HG02678 (cell line): ENCODE measurements around the gene MEA1.
"Not testable (repeated sequence)": the region's sequence is repeated elsewhere in the genome, so short reads cannot be mapped to it uniquely, and the experiment has no call there.

Experiments
- ATAC-seq: cut with Tn5 transposase; IDR thresholded peaks from one replicate; pipeline ENCODE4 v1.9.1; 2021; ENCODE audit warnings: mild to moderate bottlenecking, moderate library complexity; ENCODE audit not compliant: unreplicated experiment

MEA1 gene

DNA sequence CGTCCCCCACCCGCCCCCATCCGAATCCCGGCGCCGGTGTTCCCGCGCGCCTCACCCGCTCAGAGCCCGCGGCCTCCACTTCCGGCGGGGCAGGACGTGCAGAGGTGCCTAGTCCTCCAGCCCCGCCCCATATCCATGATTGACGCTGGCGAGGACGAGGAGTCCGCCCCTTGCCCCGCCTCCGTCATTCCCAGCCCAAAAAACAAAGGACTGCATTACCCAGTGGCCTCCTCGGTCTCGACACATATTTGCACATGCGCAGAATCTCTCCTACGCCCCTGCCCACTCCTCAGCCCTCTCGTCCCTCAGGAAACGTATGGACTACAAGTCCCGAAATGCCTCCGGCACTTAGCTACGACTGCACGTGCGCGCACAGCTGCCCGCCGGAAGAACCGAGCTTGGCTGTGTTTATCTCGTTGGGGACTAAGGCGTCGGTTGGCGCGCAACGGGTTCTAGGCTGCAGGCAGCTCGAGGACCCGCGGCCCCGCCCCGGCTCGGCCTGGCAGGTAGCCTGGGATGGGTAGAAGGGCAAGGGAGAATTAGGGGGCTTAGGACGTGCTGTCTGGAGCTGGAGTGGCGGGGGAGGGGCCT is at the start of gene MEA1, which contains the start of gene KLHDC3:
TSS of gene MEA1 (minus strand) at position 104 of the 591 bp plus-strand sequence. CDS start 133 bp downstream, outside the sequence.
TSS of gene KLHDC3 (plus strand) at position 407 of the 591 bp plus-strand sequence. CDS start 2,944 bp downstream, outside the sequence.
- ATAC-seq, result peak; percentile 93

GRCh38 chr6:43062818-43063217 is 49.1 kb upstream of the MEA1 start:
- ATAC-seq, result no peak

GRCh38 chr6:43061861-43062260 is 48.1 kb upstream of the MEA1 start:
- no peak for ATAC-seq

DNA sequence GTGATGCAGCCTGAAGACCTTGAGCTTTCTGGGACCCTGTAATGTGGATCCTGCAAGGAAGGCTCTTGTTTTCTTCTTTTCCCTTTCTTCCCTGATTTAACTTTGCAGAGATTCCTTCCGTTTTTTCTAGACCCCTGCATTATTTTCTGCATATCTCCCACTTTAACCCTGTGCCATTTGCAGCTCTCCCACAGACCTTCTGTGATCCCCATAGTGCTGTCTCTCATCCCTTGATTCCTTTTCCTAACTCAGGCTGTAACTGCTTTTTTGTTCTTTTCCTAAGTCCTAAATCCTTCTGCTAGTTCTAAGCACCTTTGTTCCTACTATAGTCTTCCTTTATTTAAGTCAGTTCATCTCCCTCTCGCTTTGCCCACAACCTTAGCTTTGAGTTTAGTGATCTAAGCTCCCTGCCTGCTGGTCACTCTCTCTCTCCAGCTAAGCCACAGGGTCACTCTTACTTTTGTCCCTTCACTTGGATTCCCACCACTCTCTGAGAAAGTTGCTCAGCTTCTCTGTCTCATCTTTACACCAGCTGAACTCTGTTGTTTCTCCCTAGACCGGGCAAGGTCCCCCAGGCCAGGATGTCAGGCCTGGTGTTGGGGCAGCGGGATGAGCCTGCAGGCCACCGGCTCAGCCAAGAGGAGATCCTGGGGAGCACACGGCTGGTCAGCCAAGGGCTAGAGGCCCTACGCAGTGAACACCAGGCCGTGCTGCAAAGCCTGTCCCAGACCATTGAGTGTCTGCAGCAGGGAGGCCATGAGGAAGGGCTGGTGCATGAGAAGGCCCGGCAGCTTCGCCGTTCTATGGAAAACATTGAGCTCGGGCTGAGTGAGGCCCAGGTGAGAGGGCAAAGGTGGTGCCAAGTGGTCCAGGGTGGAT is 47.2 kb upstream of the MEA1 start:
- ATAC-seq, result no peak

DNA sequence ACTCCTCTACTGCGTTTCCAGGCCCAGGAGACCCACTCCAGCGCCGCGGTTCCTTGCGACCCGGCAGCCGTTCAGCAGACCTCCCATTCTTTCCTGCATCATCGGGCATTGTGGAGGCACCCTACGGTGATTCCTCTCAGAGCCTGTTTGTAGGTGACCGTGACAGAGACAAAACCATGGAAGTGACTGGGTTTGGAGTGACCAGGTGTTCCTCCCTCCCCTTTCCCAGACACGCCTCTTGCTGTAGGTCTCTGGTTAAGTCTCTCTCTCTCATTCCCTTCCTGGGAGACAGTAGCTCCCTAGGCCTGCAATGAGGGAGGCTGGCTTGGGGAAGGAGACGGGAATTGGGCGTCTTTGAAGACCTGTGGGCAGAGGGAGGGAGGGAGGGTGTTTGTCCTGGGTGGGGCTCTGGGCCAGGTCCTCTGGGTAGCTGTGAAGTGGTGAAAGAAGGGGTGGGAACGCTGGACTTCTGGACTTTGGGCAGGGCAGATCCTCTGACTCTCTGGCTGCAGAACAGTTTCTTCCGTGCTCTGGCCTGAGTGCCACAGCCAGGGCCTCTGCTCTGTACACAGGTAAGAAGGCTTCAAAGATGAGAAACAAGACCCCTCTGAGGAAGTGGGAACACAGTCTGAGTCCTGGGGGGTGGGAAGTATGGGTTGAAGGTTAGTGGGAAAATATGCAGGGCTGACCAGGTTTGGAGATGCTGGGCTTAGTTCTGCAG is 46.4 kb upstream of the MEA1 start:
- ATAC-seq, result no peak

DNA sequence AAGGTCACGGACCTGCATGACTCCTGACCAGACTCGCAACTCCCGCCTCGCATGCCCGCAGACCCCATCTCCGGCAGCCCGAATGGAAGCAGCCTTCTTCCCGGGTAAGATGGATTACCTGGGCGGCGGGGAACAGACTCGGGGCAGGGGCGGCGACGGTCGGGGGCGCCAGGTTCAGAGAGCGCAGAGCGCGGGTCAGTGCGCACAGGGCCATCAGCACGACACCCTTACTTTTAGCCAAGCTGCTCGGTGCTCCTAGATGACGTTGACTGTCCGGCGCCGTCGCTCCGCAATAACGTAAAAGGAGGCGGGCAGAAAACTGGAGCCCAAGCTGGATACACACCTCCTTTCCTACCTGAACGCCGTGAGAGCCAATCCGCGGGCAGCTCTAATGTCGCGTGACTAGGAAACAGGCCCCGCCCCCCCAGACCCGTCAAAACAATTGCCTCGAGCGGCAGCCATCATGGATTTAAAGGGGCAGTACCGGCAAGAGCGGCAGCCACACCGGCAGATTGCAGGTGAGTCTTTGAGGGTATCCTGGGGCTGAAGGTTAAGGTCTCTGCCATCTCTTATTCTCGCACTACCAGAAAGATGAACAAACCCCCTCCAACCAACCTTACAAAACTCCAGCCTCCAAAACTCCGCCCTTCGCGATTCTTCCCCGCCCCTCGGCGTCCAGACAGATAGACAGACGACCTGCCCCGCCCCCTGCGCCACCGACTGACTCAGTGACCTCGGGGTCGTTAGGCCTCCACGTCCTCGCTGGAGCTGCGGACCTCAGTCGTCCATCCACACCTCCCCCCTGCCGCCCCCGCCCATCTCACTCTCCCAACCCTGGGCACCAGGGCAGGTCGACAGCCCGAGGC is 45.7 kb upstream of the MEA1 start, which contains the start of the genes KLC4 and MRPL2:
TSS of gene KLC4 (plus strand) at position 464 of the 866 bp plus-strand sequence. CDS start 1,705 bp downstream, outside the sequence.
TSS of gene MRPL2 (minus strand) at position 267 of the 866 bp plus-strand sequence. CDS start at position 214, 53 bp downstream.
- ATAC-seq, result peak; percentile 91

DNA sequence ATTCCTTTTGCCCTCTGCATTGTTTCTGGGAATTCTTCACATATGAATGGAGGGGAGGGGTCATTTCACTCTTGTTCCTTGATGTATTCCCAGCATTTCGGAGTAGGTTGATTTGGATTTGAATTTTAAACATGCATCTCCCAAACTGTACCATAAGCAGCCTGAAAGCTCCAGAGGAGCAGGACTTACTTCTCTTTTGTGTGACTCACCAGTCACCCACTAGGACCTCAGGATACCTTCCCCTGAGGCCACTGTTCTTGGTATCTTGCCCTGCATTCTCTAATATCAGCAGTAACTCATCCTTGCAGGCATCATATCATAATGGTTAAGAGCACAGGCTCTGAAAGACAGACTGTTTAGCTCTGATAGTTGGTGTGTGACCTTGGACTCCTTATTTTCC is 44.8 kb upstream of the MEA1 start:
- ATAC-seq, result no peak

DNA sequence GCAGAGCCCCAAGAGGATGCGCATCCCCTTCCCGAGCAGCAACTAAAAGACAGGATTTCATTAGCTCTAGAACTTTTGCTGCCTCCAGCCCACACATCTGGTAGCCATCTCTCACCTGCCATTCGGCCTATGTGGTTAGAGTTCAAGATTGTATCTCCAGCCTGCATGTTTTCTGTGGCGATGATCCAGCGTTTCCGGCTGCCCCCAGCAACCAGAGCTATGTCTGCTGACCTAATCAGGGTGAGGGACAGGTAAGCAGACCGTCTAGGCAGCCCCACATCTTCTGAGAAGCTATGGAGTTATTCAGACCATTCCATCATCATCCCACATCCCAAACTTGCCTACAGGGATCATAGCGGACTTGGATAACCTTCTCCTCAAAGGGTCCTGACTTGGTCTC is 42.2 kb upstream of the MEA1 start:
- ATAC-seq, result no peak

DNA sequence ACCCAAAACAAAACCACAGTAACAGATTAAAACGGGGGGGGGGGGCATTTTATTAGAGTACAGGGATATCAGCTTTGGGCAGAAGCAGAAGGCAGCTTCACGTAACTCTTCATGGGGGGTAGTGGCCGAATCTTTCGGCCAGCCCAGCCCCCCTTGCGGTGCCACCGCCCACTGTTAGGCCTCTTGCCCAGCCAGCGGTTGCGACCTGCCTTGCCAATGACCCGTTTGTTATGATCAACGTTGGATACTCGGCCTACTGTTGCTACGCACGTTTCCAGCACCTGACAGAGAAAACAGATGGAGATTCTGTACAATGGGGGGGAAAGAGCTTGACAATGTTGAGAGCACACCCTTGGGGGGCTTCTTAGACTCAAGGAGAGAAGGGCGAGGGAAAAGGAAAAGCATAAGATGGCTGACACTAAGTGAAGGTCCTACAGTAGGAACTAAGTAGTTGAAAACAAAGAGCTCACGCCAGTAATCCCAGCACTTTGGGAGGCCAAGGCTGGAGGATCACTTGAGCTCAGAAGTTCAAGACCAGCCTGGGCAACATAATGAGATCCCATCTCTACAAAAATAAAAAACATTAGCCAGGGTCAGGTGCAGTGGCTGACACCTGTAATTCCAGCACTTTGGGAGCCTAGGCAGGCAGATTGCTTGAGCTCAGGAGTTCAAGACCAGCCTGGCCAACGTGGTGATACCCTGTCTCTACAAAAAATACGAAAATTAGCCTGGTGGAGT is 40.6 kb upstream of the MEA1 start:
- no peak for ATAC-seq

DNA sequence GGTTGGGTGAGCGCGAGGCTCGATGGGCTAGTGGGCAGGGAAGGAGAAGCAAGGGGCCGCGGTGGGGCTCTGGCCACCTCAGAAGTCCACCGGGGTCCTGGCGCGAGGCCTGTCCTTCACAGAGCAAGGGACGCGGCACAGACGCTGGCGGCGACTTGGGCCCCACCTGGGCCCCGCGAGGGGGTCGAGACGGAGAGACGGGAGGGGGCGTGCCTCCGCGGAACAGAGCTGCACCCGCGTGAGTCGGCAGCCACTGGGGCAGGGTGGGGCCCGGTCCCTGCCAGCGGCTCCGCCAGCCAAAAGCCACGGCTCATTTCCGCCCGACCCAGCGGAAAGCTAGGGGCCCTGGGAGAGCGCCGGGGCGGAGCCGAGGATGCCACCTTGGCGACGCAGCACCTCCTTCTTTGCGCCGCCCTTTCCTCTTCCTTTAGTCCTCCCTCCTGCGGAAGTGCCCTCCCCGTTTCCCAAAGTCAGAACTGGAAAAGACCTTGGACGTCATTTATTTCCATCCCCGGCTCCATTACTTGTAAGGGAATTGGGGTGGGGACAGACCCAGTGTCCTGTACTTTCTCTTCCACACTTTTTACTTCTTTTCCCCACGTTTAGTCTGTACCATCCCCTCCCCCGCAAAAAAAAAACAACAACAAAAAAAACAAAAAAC is 39.9 kb upstream of the MEA1 start, which contains the start of gene CUL7:
TSS of gene CUL7 (minus strand) at position 307 of the 661 bp plus-strand sequence. CDS start 1,063 bp downstream, outside the sequence.
- peak; percentile 94 for ATAC-seq

DNA sequence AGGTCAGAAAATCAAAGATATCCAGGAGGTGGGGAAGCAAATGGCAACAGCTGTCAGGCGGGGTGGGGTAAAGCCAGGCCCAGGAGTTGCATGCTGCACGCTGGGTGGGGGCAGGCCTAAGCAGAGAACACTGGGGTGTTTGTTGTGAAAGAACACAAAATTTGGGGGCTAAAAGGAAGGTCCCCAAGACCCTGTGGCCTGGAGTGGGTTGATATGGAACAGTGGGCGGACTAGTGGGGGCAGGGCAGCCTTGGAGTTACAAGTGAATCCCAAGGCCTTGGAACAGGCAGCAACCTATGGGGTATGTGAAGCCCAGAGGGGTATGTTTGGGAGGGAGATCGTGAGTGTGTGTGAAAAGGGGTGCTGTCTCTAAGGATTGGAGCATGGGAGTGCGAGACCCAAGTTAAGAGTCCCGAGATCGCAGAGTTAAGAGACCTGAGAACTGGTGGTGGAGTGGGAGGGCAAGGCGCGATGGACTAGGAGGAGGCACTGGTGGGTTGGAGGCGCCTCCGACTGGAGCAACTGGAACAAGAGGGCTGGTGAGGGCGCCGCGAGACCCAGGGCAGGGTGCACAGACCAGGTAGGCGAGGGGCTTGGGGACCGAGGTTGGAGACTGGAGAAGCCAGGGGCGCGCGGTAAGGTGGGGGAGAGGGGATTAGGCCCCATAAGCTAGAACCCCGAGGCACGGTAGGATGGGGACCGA is 39.2 kb upstream of the MEA1 start:
- ATAC-seq, result no peak

GRCh38 chr6:43052225-43052841 is 38.6 kb upstream of the MEA1 start:
- ATAC-seq, result no peak

GRCh38 chr6:43050981-43051380 is 37.2 kb upstream of the MEA1 start:
- ATAC-seq, result no peak

GRCh38 chr6:43047998-43048397 is 34.3 kb upstream of the MEA1 start:
- ATAC-seq, result no peak

GRCh38 chr6:43045371-43045930 is 31.7 kb upstream of the MEA1 start:
- ATAC-seq, result no peak

DNA sequence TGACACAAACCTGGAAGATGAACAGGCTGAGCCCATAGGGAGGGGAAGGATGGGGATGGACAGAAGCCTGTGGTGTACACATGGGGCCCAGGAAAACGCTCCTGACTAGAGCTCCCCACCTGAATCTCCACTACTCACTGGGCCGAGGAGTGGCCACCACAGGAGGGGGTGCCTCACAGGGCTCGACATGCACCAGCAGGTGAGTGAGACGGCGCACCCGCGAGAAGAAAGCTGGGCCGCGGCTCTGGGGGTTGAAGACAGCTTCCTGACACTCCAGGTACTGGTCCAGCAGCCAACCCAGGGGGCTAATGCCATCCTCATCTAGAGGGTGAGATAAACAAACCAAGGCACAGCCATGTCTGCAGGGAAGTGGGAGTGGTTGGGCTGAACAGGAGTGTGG is 29.6 kb upstream of the MEA1 start:
- no peak for ATAC-seq

DNA sequence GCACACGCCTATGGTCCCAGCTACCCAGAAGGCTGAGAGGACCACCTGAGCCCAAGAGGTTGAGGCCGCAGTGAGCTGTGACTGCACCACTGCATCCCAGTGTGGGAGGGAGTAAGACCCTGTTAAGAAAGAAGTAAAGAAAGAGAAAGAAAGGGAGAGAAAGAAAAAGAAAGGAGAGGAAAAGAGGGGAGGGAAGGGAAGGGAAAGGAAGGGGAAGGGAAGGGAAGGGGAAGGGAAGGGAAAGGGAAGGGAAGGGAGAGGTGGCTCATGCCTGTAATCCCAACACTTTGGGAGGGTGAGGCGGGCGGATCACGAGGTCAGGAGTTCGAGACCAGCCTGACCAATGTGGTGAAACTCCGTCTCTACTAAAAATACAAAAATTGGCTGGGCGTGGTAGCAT is 27.7 kb upstream of the MEA1 start:
- not testable (repeated sequence) for ATAC-seq
